Osteoblast (primary cell): ENCODE measurements around the gene PPM1G. TPM values are rescaled to one million over a fixed set of nuclear protein-coding genes. Genes with fewer than 3 reads are reported as not detected.
A peak's percentile ranks its signal among the peaks of the same experiment; 100 is the strongest.

Experiments used
- DNase-seq: peaks from one replicate; pipeline ENCODE4 v3.0.0; 2011; ENCODE audit warnings: low spot score, mixed read lengths; ENCODE audit not compliant: insufficient read length; ENCODE audit errors: missing footprints
- H2AFZ ChIP-seq: 2 replicates; pipeline ENCODE4 v1.6.0; 2011; ENCODE audit warnings: mild to moderate bottlenecking, low read length
- H3K27ac ChIP-seq: 2 replicates; pipeline ENCODE4 v1.5.1; 2011; ENCODE audit warnings: mild to moderate bottlenecking, low read depth, low read length, moderate library complexity
- H3K27me3 ChIP-seq: 2 replicates; pipeline ENCODE4 v1.6.0; 2012; ENCODE audit warnings: mild to moderate bottlenecking, control low read depth, inconsistent platforms, low read length, moderate library complexity; ENCODE audit not compliant: insufficient read depth
- H3K36me3 ChIP-seq: 2 replicates; pipeline ENCODE4 v1.5.1; 2011; ENCODE audit warnings: mild to moderate bottlenecking, low read length, control low read depth, moderate library complexity; ENCODE audit not compliant: insufficient read depth
- H3K4me1 ChIP-seq: 2 replicates; pipeline ENCODE4 v1.5.1; 2011; ENCODE audit warnings: mild to moderate bottlenecking, low read length, control low read depth, moderate library complexity; ENCODE audit not compliant: insufficient read depth
- H3K4me2 ChIP-seq: 2 replicates; pipeline ENCODE4 v1.6.0; 2011; ENCODE audit warnings: mild to moderate bottlenecking, low read length; ENCODE audit not compliant: insufficient read depth
- H3K4me3 ChIP-seq: fragments of 200-600 bp; sonication (generic); 3 replicates; pipeline ENCODE4 v1.5.1; 2012; ENCODE audit warnings: mild to moderate bottlenecking, low read length, inconsistent platforms; ENCODE audit not compliant: insufficient read depth
- H3K79me2 ChIP-seq: 2 replicates; pipeline ENCODE4 v1.6.0; 2012; ENCODE audit warnings: mild to moderate bottlenecking, low read length, control low read depth, inconsistent platforms; ENCODE audit not compliant: insufficient read depth
- H3K9me3 ChIP-seq: 2 replicates; pipeline ENCODE4 v1.5.1; 2011; ENCODE audit warnings: low read depth, low read length, control low read depth
- H4K20me1 ChIP-seq: 2 replicates; pipeline ENCODE4 v1.6.0; 2012; ENCODE audit warnings: mild to moderate bottlenecking, low read length, control low read depth; ENCODE audit not compliant: insufficient read depth
- total RNA-seq: library from RNA; depleted of rRNA; stranded (reverse); fragments of >200 nt; gene quantifications from 2 replicates; pipeline ENCODE4 v1.2.3, GENCODE V29; 2012
- TF ChIP-seq, protein P1 (sequence below): IDR thresholded peaks from 2 replicates; pipeline ENCODE4 v1.5.1; 2011; ENCODE audit warnings: mild to moderate bottlenecking, low read depth, low read length, moderate library complexity; ENCODE audit errors: extremely low read depth

Gene PPM1G
- total RNA-seq, 1 donor: 65.5 TPM

DNA sequence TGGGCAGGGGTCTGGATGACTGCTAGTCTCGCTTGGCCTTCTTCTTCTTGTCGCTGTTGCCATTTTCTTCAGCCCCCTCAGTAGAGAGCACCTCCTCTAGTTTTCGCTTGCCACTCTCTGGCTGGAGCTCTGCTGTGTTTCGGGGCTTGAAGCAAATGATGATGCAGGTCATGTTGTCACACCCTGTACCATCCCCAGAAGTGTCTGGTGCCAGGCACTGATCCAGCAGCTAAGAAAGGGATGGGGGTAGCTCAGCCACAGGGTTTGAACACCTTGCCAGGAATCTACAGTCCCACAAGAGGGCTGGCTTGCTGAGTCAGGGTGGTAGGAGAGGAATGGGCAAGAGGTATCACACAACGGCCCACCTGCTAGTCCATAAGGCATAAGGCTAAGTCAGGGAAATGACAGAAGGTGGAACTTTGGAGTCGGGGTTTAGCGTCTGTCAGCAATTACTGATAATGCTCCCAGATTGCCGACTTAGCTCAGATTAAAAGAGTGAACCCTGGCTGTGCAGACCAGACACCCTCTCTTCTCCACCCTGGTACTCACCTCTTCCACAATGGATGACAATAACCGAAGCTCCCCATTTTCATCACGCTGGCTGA is 27.7 kb downstream of the PPM1G start:
- no peak overlapping the region for H2AFZ ChIP-seq
- DNase-seq: peak; percentile 68
- peaks cover 14% of the 10 kb centered on the region for H3K4me1 ChIP-seq
- no peaks in the 10 kb centered on the region for H3K27me3 ChIP-seq
- TF ChIP-seq, protein P1, sequence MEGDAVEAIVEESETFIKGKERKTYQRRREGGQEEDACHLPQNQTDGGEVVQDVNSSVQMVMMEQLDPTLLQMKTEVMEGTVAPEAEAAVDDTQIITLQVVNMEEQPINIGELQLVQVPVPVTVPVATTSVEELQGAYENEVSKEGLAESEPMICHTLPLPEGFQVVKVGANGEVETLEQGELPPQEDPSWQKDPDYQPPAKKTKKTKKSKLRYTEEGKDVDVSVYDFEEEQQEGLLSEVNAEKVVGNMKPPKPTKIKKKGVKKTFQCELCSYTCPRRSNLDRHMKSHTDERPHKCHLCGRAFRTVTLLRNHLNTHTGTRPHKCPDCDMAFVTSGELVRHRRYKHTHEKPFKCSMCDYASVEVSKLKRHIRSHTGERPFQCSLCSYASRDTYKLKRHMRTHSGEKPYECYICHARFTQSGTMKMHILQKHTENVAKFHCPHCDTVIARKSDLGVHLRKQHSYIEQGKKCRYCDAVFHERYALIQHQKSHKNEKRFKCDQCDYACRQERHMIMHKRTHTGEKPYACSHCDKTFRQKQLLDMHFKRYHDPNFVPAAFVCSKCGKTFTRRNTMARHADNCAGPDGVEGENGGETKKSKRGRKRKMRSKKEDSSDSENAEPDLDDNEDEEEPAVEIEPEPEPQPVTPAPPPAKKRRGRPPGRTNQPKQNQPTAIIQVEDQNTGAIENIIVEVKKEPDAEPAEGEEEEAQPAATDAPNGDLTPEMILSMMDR: no peak
- peaks cover 71% of the 10 kb centered on the region for H3K36me3 ChIP-seq
- H3K9me3 ChIP-seq: no peaks in the 10 kb centered on the region
- H3K79me2 ChIP-seq: peaks cover 34% of the 10 kb centered on the region
- H3K4me2 ChIP-seq: peak overlapping the region; percentile 99
- no peak overlapping the region for H3K4me3 ChIP-seq
- peaks cover 11% of the 10 kb centered on the region for H4K20me1 ChIP-seq
- peak overlapping the region; percentile 89 for H3K27ac ChIP-seq

DNA sequence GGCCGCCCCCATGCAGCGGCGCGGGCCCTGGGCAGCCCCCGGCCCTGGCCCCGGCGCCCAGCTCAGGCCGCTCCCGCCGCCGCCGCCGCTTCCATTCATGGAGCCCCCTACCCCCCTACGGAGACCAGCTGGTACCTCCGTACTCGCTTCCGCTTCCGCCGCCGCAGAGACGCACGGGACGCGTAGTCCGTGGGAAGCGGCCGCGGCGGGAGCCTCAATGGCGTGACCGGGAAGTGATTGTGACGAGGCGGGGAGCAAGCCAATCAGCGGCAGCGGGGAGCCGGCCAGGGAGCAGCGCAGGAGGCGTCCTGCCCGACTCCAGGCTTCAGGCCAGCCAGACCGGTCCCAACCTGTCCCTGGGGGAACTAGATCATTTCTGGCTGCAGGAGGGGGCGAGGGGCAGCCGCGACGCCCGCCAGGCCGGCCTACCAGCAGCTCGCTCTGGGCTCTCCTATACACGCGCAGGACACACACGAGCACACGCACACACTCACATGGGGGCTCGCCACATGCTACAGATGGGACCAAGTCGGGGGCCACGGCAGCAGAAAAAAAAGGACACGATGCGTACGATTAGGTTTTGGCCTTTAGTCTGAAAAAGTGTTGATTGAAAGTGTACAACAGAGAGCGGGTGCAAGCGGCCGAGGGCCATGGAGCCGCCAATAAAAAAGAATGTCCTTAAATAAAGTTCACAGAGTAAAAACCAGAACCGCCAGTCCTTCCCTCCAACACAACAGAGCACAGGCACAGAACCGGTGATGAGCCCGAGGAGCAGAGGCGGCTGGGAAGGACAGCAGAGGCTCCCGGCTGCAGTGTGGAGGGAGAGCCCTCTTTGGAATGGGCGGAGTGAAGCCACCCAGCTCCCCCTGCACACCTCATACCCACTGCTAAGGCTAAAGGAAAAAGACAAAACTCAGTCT is 28.5 kb downstream of the PPM1G start, which contains the start of gene ZNF513:
TSS of gene ZNF513 (minus strand) at position 109 of the 920 bp plus-strand sequence. CDS start 208 bp downstream, outside the sequence.
- Histone ChIP-seq H2AFZ (peak within 1 kb of the TSS; percentile 49), H3K36me3 (peaks cover 74% of the 10 kb centered on the region), H3K4me3 (peak within 1 kb of the TSS; percentile 90), H3K27ac (peak within 1 kb of the TSS; percentile 89), H3K9me3 (no peaks in the 10 kb centered on the region), H3K79me2 (peaks cover 38% of the 10 kb centered on the region), H4K20me1 (peaks cover 11% of the 10 kb centered on the region), H3K4me2 (peak within 1 kb of the TSS; percentile 99), H3K4me1 (peaks cover 14% of the 10 kb centered on the region), H3K27me3 (no peaks in the 10 kb centered on the region)
- DNase-seq: peak; percentile 99
- TF ChIP-seq, protein P1: no peak

DNA sequence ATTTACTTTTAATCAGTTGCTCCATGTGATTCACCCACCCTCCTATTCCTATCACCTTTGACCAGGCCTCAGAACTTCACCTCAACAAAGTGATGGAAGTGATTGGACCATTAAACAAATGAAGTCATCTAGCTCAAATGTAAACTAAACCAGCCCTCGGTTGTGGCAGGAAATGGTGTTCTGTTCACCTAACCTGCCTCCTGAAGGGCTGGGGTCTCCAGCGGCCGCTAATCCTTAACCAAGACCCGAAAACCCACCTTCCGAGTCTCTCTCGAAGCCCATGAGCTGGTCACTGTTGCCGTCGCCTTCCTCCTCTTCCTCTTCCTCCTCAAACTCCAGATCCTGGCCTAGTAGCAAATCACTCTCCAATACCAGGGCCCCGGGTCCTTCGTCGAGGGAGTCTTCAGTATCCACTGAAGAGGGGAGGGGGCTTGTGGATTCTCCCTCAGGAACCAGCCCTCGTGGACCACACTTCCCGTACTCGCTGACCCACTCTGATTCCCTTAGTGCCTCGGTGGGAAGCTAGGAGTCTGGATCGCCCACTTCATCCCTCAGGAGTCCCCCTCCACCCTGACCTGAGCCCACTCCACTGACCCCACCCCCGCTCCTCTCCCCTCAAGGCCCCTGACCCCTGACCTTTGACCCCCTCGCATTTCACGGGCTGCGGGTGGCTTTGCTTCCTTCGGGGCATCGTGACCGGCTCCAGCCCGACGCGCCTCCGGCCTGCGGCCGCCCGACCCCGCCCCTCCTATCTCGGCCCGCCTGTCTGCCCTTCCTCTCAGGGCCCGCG is 29.4 kb downstream of the PPM1G start:
- Histone ChIP-seq H3K79me2 (peaks cover 43% of the 10 kb centered on the region), H3K4me1 (peaks cover 14% of the 10 kb centered on the region), H3K27ac (peak overlapping the region; percentile 89), H2AFZ (no peak overlapping the region), H3K4me2 (peak overlapping the region; percentile 99), H3K27me3 (no peaks in the 10 kb centered on the region), H4K20me1 (peaks cover 15% of the 10 kb centered on the region), H3K4me3 (peak overlapping the region; percentile 90), H3K9me3 (no peaks in the 10 kb centered on the region), H3K36me3 (peaks cover 74% of the 10 kb centered on the region)
- DNase-seq: peak; percentile 62
- TF ChIP-seq, protein P1: no peak
